ENCODE results near the gene MRPS15.

Gene MRPS15

DNA sequence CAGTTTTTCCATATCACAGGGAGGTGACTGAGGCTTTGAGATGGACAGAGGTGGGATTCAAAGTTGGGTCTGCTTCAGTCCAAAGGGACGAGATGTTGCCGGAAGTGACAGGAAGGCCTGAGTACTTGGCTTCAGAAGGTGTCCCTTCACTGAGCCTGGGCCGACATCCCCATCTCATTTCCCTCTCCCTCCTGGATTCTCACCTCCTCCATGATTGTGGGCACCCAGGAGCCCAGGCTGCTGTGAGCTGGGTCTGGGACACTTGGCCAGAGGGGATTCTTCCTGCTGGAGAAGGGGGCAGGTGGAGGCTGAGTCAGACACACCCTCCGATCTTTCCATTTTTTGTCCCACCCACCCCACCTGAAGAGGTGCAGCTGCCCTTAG lies 2.8 kb upstream of the MRPS15 start:
- H3K36me3 ChIP-seq (ENCODE audit: control insufficient read depth, insufficient read depth, low read length) = no peaks in the 10 kb centered on the region
- no peaks in the 10 kb centered on the region for H3K27me3 ChIP-seq (ENCODE audit: control insufficient read depth, insufficient read depth, low read length)
- H3K4me3 ChIP-seq (ENCODE audit: low read depth, low read length) = no peak overlapping the region

DNA sequence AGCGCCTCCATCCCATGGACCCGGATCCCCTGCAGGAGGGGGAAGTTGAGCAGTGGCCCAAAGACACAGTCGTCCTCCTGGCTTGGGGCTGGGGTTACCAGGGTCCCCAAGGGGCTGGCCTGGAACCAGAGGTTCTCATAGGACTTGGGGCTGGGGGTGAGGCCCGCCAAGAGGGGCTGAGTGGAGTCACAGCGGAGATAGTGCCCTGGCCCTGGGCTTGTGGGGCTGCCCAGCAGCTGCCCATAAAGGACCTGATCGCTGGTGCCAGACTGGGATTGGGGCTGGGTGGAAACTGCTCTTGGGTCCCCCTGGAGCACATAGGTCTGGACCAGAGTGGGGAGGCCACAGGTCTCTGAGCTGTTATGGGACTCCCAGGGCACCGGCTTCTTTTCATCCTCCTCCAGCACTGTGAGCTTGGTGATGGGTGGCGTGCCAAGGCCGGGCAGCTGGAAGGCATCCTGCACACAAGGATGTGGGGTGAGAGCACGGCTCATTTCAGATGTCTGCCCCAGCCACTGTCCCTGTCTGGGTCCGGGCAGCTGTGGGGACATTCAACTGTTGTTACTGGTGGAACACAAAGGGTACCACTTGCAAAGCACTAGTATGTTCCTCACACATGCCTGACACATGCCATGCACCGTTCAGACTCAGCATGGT lies 2.3 kb upstream of the MRPS15 start:
- H3K4me1 ChIP-seq = no peaks in the 10 kb centered on the region
- no peaks in the 10 kb centered on the region for H3K27me3 ChIP-seq (ENCODE audit: control insufficient read depth, insufficient read depth, low read length)
- H3K4me2 ChIP-seq (ENCODE audit: low read length) = no peak overlapping the region
- H2AFZ ChIP-seq = no peak overlapping the region
- no peak overlapping the region for H3K9ac ChIP-seq
- no peak overlapping the region for H3K27ac ChIP-seq
- TF ChIP-seq, protein P1, sequence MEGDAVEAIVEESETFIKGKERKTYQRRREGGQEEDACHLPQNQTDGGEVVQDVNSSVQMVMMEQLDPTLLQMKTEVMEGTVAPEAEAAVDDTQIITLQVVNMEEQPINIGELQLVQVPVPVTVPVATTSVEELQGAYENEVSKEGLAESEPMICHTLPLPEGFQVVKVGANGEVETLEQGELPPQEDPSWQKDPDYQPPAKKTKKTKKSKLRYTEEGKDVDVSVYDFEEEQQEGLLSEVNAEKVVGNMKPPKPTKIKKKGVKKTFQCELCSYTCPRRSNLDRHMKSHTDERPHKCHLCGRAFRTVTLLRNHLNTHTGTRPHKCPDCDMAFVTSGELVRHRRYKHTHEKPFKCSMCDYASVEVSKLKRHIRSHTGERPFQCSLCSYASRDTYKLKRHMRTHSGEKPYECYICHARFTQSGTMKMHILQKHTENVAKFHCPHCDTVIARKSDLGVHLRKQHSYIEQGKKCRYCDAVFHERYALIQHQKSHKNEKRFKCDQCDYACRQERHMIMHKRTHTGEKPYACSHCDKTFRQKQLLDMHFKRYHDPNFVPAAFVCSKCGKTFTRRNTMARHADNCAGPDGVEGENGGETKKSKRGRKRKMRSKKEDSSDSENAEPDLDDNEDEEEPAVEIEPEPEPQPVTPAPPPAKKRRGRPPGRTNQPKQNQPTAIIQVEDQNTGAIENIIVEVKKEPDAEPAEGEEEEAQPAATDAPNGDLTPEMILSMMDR (IDR thresholded peaks at IDR 0.05) = no peak
- no peaks in the 10 kb centered on the region for H3K79me2 ChIP-seq
- H3K9me3 ChIP-seq (ENCODE audit: control insufficient read depth, low read length) = no peaks in the 10 kb centered on the region
- H3K4me3 ChIP-seq (ENCODE audit: low read depth, low read length) = no peak overlapping the region
- H3K36me3 ChIP-seq (ENCODE audit: control insufficient read depth, insufficient read depth, low read length) = no peaks in the 10 kb centered on the region

More for the DNA sequence above, 2.8 kb upstream of the MRPS15 start:
- H3K79me2 ChIP-seq = no peaks in the 10 kb centered on the region
- no peak overlapping the region for H2AFZ ChIP-seq
- H3K9me3 ChIP-seq (ENCODE audit: control insufficient read depth, low read length) = no peaks in the 10 kb centered on the region
- no peak overlapping the region for H3K27ac ChIP-seq
- TF ChIP-seq, protein P1 (IDR thresholded peaks at IDR 0.05) = no peak
- no peak overlapping the region for H3K9ac ChIP-seq
- H3K4me2 ChIP-seq (ENCODE audit: low read length) = no peak overlapping the region
- no peaks in the 10 kb centered on the region for H3K4me1 ChIP-seq

DNA sequence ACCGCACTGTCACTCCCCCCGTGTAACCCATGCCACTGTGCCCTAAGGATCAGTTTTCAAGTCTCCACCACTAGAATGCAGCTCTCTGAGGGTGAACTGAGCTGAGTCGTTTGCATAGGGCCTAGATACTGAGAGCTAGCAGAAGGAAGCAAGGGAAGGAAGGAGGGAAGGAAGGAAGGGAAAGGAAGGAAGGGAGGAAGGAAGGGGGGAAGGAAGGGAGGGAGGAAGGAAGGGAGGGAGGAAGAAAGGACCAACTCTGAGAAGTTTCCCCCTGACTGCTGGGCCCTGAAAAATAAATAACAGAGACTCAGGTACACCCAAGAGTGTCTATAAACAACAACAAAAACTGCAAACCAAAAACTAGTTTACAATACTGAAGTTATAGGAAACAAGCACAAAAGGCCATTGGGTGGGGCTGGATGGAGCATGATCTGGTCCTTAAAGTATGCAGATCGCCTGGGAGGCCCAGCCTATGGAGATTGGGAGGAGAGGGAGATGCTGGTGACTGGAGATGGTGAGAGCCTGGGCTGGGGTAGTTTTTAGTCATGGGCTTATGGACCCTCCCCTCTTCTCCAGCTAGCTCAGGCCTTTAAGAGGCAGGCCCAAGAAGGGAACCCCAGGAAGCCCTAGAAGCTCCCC lies 1.7 kb upstream of the MRPS15 start:
- H3K4me3 ChIP-seq (ENCODE audit: low read depth, low read length) = no peak overlapping the region

DNA sequence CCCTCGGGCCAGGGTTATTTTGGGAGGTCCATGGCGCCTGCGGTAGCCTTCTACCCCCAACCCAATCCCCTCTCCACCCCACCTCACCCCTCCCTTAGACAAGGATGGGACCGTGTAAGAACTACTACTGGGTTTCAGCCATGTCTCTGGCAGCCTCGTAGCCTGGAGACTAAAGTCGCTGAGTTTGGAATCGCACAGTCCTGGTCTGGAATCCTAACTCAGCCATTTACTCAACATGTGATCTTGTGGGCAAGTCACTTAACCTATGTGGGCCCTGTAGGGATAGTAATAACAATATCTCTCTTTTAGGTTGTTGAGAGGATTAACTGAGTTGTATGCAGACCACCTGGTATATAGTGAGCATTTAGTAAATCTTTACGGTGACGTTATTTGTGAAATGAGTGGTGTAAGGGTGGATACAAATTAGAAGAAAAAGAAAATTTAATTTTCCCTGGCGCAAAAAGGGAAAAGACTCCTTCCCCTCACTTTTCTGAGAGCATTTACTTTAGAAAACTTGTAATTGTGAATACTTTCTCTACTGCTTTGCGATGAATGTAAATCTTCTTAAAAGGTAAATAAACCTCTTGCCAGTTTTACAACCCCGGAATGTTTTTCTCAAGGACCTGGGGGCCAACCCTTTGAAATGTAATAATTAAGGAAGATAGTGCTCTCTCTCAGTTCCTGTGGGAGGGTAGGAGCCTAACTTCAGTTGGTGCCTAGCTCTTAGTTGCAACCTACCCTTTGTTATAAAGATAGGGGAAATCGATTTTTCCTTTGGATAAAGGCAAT lies 615 bp upstream of the MRPS15 start:
- Histone ChIP-seq H3K9me3 (ENCODE audit: control insufficient read depth, low read length) (no peaks in the 10 kb centered on the region), H3K27ac (peak overlapping the region; percentile 74), H3K4me3 (ENCODE audit: low read depth, low read length) (peak overlapping the region; percentile 99), H2AFZ (peak overlapping the region; percentile 92), H3K36me3 (ENCODE audit: control insufficient read depth, insufficient read depth, low read length) (no peaks in the 10 kb centered on the region), H3K4me1 (no peaks in the 10 kb centered on the region), H3K4me2 (ENCODE audit: low read length) (peak overlapping the region; percentile 87), H3K27me3 (ENCODE audit: control insufficient read depth, insufficient read depth, low read length) (no peaks in the 10 kb centered on the region), H3K79me2 (no peaks in the 10 kb centered on the region), H3K9ac (no peak overlapping the region)
- TF ChIP-seq, protein P1 (IDR thresholded peaks at IDR 0.05) = no peak

More for the DNA sequence above, 1.7 kb upstream of the MRPS15 start:
- no peaks in the 10 kb centered on the region for H3K4me1 ChIP-seq
- no peak overlapping the region for H3K9ac ChIP-seq
- H3K4me2 ChIP-seq (ENCODE audit: low read length) = no peak overlapping the region
- no peak overlapping the region for H2AFZ ChIP-seq
- no peaks in the 10 kb centered on the region for H3K36me3 ChIP-seq (ENCODE audit: control insufficient read depth, insufficient read depth, low read length)
- no peaks in the 10 kb centered on the region for H3K27me3 ChIP-seq (ENCODE audit: control insufficient read depth, insufficient read depth, low read length)
- no peaks in the 10 kb centered on the region for H3K79me2 ChIP-seq
- TF ChIP-seq, protein P1 (IDR thresholded peaks at IDR 0.05) = no peak
- no peaks in the 10 kb centered on the region for H3K9me3 ChIP-seq (ENCODE audit: control insufficient read depth, low read length)
- no peak overlapping the region for H3K27ac ChIP-seq
